HepG2 (cell line): ENCODE results near the gene CPNE5. TPM values are rescaled to one million over a fixed set of nuclear protein-coding genes. Genes with fewer than 3 reads are reported as not detected.

Source experiments
- ARID3A ChIP-seq: IDR thresholded peaks from 2 replicates; pipeline ENCODE4 v1.6.1; 2012; ENCODE audit warnings: low read depth, low read length, improper control_type of control experiment
- BORCS8-MEF2B ChIP-seq: sonication (generic); formaldehyde crosslinking; IDR thresholded peaks from 2 replicates; pipeline ENCODE4 v1.8.0; 2022; ENCODE audit warnings: mild to moderate bottlenecking, missing genetic modification reagents
- CSRNP1 ChIP-seq: sonication (generic); formaldehyde crosslinking; IDR thresholded peaks from 2 replicates; pipeline ENCODE4 v1.8.1; 2023; ENCODE audit warnings: mild to moderate bottlenecking, missing genetic modification reagents
- DNMT1 ChIP-seq: sonication (generic); formaldehyde crosslinking; IDR thresholded peaks from 2 replicates; pipeline ENCODE4 v1.5.1; 2020; ENCODE audit warnings: mild to moderate bottlenecking, missing genetic modification reagents
- MATR3 ChIP-seq: sonication (generic); formaldehyde crosslinking; IDR thresholded peaks from 2 replicates; pipeline ENCODE4 v1.4.0; 2020; ENCODE audit warnings: missing genetic modification reagents
- MIER2 ChIP-seq: IDR thresholded peaks from 2 replicates; pipeline ENCODE4 v1.6.1; 2016; ENCODE audit warnings: missing biosample characterization, missing genetic modification reagents
- NFYB ChIP-seq: sonication (generic); formaldehyde crosslinking; IDR thresholded peaks from 2 replicates; pipeline ENCODE4 v1.4.0; 2020; ENCODE audit warnings: missing genetic modification reagents
- RFX5 ChIP-seq: IDR thresholded peaks from 2 replicates; pipeline ENCODE4 v1.6.1; 2011; ENCODE audit warnings: low read depth, low read length, improper control_type of control experiment
- SETDB1 ChIP-seq: sonication (generic); formaldehyde crosslinking; IDR thresholded peaks from 2 replicates; pipeline ENCODE4 v1.5.1; 2020; ENCODE audit warnings: missing genetic modification reagents, mild to moderate bottlenecking, borderline replicate concordance
- SRF ChIP-seq: IDR thresholded peaks from 2 replicates; pipeline ENCODE4 v1.6.1; 2011; ENCODE audit warnings: mild to moderate bottlenecking, low read depth, low read length, moderate library complexity
- YEATS2 ChIP-seq: sonication (generic); formaldehyde crosslinking; IDR thresholded peaks from 2 replicates; pipeline ENCODE4 v1.4.0; 2020; ENCODE audit warnings: missing genetic modification reagents, borderline replicate concordance
- ZEB1 ChIP-seq: IDR thresholded peaks from 2 replicates; pipeline ENCODE4 v1.6.1; 2012; ENCODE audit warnings: mild to moderate bottlenecking, low read depth, inconsistent platforms; ENCODE audit not compliant: insufficient replicate concordance
- ZFP1 ChIP-seq: IDR thresholded peaks from 2 replicates; pipeline ENCODE4 v1.6.1; 2016
- ZNF101 ChIP-seq: sonication (generic); formaldehyde crosslinking; IDR thresholded peaks from 2 replicates; pipeline ENCODE4 v1.4.0; 2020; ENCODE audit warnings: mild to moderate bottlenecking, low read depth, missing genetic modification reagents, borderline replicate concordance
- ZNF34 ChIP-seq: sonication (generic); formaldehyde crosslinking; IDR thresholded peaks from 2 replicates; pipeline ENCODE4 v1.4.0; 2020; ENCODE audit warnings: mild to moderate bottlenecking, missing genetic modification reagents, borderline replicate concordance
- ZNF354B ChIP-seq: sonication (generic); formaldehyde crosslinking; IDR thresholded peaks from 2 replicates; pipeline ENCODE4 v1.8.0; 2022; ENCODE audit warnings: mild to moderate bottlenecking, missing genetic modification reagents
- ZNF513 ChIP-seq: sonication (generic); formaldehyde crosslinking; conservative IDR thresholded peaks from 2 replicates; pipeline ENCODE4 v1.5.0; 2020; ENCODE audit warnings: missing genetic modification reagents
- ZNF589 ChIP-seq: sonication (generic); formaldehyde crosslinking; conservative IDR thresholded peaks from 2 replicates; pipeline ENCODE4 v1.8.0; 2022; ENCODE audit warnings: mild to moderate bottlenecking, moderate library complexity, missing genetic modification reagents
- ZNF629 ChIP-seq: sonication (generic); formaldehyde crosslinking; conservative IDR thresholded peaks from 2 replicates; pipeline ENCODE4 v1.5.0; 2020; ENCODE audit warnings: missing genetic modification reagents
- polyA plus RNA-seq, 8 experiments: library from polyadenylated mRNA; depleted of rRNA in 3 of 8; stranded (reverse) in 7 of 8; unstranded in 1 of 8; fragments of >200 nt; fragmentation: Illumina TruSeq in 4 of 8; extraction: Trizol in 4 of 8; gene quantifications; 2 replicates each; pipeline versions ENCODE4 v1.2.1 to v1.2.3, GENCODE V29; 2011 to 2016; ENCODE audit warnings: low read depth in 4 of 8, missing spikeins in 1 of 8, mixed read lengths in 1 of 8; ENCODE audit not compliant: insufficient read depth in 1 of 8
- total RNA-seq, 5 experiments: library from RNA; depleted of rRNA; stranded (reverse); fragments of >200 nt; fragmentation: Illumina TruSeq; extraction: Trizol; gene quantifications; 2 replicates each; pipeline ENCODE4 v1.2.3, GENCODE V29; 2016; ENCODE audit warnings: low read depth in 1 of 5
- TF ChIP-seq, protein P1 (sequence below): sonication (generic); formaldehyde crosslinking; conservative IDR thresholded peaks from 2 replicates; pipeline ENCODE4 v1.8.0; 2022; ENCODE audit warnings: mild to moderate bottlenecking, moderate library complexity, missing genetic modification reagents
- TF ChIP-seq, protein P2 (sequence below): sonication (generic); formaldehyde crosslinking; IDR thresholded peaks from 2 replicates; pipeline ENCODE4 v1.5.0; 2020; ENCODE audit warnings: mild to moderate bottlenecking, missing genetic modification reagents, moderate library complexity

Gene CPNE5
- total and polyA plus RNA-seq, 2 of the 13 experiments (the other 11 are each of a cell fraction or from before 2014, with no cell fraction given), result 0.16 TPM; not detected in 1

- TF ChIP-seq ZEB1 (no peak), SRF (no peak), ZNF354B (no peak), ZNF513 (CRISPR knock-in tag) (no peak), MATR3 (CRISPR knock-in tag) (no peak), ZNF101 (CRISPR knock-in tag) (no peak), ZNF629 (CRISPR knock-in tag) (peak; percentile 99), CSRNP1 (CRISPR knock-in tag) (no peak; the same call in 1 of the 2 replicates), NFYB (CRISPR knock-in tag) (no peak), RFX5 (peak; percentile 14; the same call in 1 of the 2 replicates), YEATS2 (CRISPR knock-in tag) (peak; percentile 41; the same call in 1 of the 2 replicates), MIER2 (0 out of 2 replicates have a peak, but pooled peaks have one; percentile 50), ZFP1 (no peak), BORCS8-MEF2B (CRISPR knock-in tag) (peak; percentile 65; the same call in 1 of the 2 replicates), ZNF34 (CRISPR knock-in tag) (no peak), DNMT1 (no peak), SETDB1 (CRISPR knock-in tag) (no peak), ZNF589 (CRISPR knock-in tag) (no peak), ARID3A (peak; percentile 74; the same call in 1 of the 2 replicates)
- TF ChIP-seq, protein P1, sequence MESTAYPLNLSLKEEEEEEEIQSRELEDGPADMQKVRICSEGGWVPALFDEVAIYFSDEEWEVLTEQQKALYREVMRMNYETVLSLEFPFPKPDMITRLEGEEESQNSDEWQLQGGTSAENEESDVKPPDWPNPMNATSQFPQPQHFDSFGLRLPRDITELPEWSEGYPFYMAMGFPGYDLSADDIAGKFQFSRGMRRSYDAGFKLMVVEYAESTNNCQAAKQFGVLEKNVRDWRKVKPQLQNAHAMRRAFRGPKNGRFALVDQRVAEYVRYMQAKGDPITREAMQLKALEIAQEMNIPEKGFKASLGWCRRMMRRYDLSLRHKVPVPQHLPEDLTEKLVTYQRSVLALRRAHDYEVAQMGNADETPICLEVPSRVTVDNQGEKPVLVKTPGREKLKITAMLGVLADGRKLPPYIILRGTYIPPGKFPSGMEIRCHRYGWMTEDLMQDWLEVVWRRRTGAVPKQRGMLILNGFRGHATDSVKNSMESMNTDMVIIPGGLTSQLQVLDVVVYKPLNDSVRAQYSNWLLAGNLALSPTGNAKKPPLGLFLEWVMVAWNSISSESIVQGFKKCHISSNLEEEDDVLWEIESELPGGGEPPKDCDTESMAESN (CRISPR knock-in tag), result peak; percentile 42; the same call in 1 of the 2 replicates
- TF ChIP-seq, protein P2, sequence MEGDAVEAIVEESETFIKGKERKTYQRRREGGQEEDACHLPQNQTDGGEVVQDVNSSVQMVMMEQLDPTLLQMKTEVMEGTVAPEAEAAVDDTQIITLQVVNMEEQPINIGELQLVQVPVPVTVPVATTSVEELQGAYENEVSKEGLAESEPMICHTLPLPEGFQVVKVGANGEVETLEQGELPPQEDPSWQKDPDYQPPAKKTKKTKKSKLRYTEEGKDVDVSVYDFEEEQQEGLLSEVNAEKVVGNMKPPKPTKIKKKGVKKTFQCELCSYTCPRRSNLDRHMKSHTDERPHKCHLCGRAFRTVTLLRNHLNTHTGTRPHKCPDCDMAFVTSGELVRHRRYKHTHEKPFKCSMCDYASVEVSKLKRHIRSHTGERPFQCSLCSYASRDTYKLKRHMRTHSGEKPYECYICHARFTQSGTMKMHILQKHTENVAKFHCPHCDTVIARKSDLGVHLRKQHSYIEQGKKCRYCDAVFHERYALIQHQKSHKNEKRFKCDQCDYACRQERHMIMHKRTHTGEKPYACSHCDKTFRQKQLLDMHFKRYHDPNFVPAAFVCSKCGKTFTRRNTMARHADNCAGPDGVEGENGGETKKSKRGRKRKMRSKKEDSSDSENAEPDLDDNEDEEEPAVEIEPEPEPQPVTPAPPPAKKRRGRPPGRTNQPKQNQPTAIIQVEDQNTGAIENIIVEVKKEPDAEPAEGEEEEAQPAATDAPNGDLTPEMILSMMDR (CRISPR knock-in tag), result no peak
Observed at GRCh38 chr6:36829919-36830544, 9.2 kb downstream of the CPNE5 start (continued).
